Liver (tissue), 9 donors: ENCODE data around the gene PFDN2. TPM values are rescaled to one million over a fixed set of nuclear protein-coding genes. Genes with fewer than 3 reads are reported as not detected.
A peak's percentile ranks its signal among the peaks of the same experiment; 100 is the strongest.

Source experiments
- DNase-seq: peaks from one replicate; pipeline ENCODE4 v3.0.0-alpha.2; 2017; ENCODE audit warnings: low spot score
- H3K27ac ChIP-seq, 2 donors: one replicate each; pipeline ENCODE4 v1.7.0; 2013; ENCODE audit warnings: inconsistent platforms in 2 of 2, low read length in 2 of 2, control low read depth in 1 of 2, low read depth in 1 of 2, mild to moderate bottlenecking in 1 of 2
- H3K27me3 ChIP-seq, 4 donors: one replicate each; pipeline versions ENCODE4 v1.6.1 to v1.7.0; 2013; ENCODE audit warnings: low read length in 3 of 4, inconsistent platforms in 1 of 4, mild to moderate bottlenecking in 1 of 4, moderate library complexity in 1 of 4; ENCODE audit not compliant: control insufficient read depth in 4 of 4, insufficient read depth in 4 of 4
- H3K36me3 ChIP-seq, 4 donors: one replicate each; pipeline versions ENCODE4 v1.6.1 to v1.7.0; 2013; ENCODE audit warnings: low read length in 3 of 4, mild to moderate bottlenecking in 3 of 4, low read depth in 1 of 4, moderate library complexity in 1 of 4; ENCODE audit not compliant: control insufficient read depth in 4 of 4, insufficient read depth in 3 of 4
- H3K4me1 ChIP-seq, 4 donors: one replicate each; pipeline versions ENCODE4 v1.6.1 to v1.7.0; 2013; ENCODE audit warnings: low read length in 3 of 4, mild to moderate bottlenecking in 3 of 4, moderate library complexity in 1 of 4; ENCODE audit not compliant: control insufficient read depth in 4 of 4, insufficient read depth in 4 of 4
- H3K4me3 ChIP-seq, 3 donors: one replicate each; pipeline versions ENCODE4 v1.6.1 to v1.7.0; 2013; ENCODE audit warnings: low read length in 3 of 3, control low read depth in 1 of 3, low read depth in 1 of 3, mild to moderate bottlenecking in 1 of 3
- H3K9ac ChIP-seq, 2 donors: one replicate each; pipeline ENCODE4 v1.7.0; 2013; ENCODE audit warnings: low read length in 2 of 2, mild to moderate bottlenecking in 2 of 2, moderate library complexity in 2 of 2, control low read depth in 1 of 2, low read depth in 1 of 2
- H3K9me3 ChIP-seq, 4 donors: one replicate each; pipeline versions ENCODE4 v1.6.1 to v1.7.0; 2013; ENCODE audit warnings: low read length in 3 of 4; ENCODE audit not compliant: control insufficient read depth in 4 of 4
- EGR1 ChIP-seq, 2 donors: IDR thresholded peaks; 2 replicates each; pipeline ENCODE4 v1.6.1; 2016 to 2018; ENCODE audit warnings: antibody characterized with exemption in 2 of 2, low read depth in 2 of 2
- FOXA1 ChIP-seq: IDR thresholded peaks from 2 replicates; pipeline ENCODE4 v1.6.1; 2016; ENCODE audit warnings: antibody characterized with exemption
- FOXA2 ChIP-seq: IDR thresholded peaks from 2 replicates; pipeline ENCODE4 v1.6.1; 2016; ENCODE audit warnings: antibody characterized with exemption
- GABPA ChIP-seq, 2 donors: IDR thresholded peaks in 1 of 2; conservative IDR thresholded peaks in 1 of 2; 2 replicates each; pipeline ENCODE4 v1.6.1; 2016; ENCODE audit warnings: antibody characterized with exemption in 2 of 2, mild to moderate bottlenecking in 1 of 2, moderate library complexity in 1 of 2
- HNF4A ChIP-seq, 2 donors: conservative IDR thresholded peaks; 2 replicates each; pipeline ENCODE4 v1.6.1; 2016; ENCODE audit warnings: antibody characterized with exemption in 2 of 2, mild to moderate bottlenecking in 2 of 2
- HNF4G ChIP-seq: IDR thresholded peaks from 2 replicates; pipeline ENCODE4 v1.6.1; 2016; ENCODE audit warnings: antibody characterized with exemption
- JUND ChIP-seq, 2 donors: IDR thresholded peaks; 2 replicates each; pipeline ENCODE4 v1.6.1; 2016; ENCODE audit warnings: antibody characterized with exemption in 2 of 2
- NR2F2 ChIP-seq: IDR thresholded peaks from 2 replicates; pipeline ENCODE4 v1.6.1; 2016; ENCODE audit warnings: antibody characterized with exemption
- REST ChIP-seq: IDR thresholded peaks from 2 replicates; pipeline ENCODE4 v1.6.1; 2016; ENCODE audit warnings: antibody characterized with exemption, mild to moderate bottlenecking
- RXRA ChIP-seq, 2 donors: IDR thresholded peaks; 2 replicates each; pipeline ENCODE4 v1.6.1; 2017 to 2018; ENCODE audit warnings: antibody characterized with exemption in 2 of 2, mild to moderate bottlenecking in 1 of 2
- SP1 ChIP-seq: IDR thresholded peaks from 2 replicates; pipeline ENCODE4 v1.6.1; 2018; ENCODE audit warnings: antibody characterized with exemption, mild to moderate bottlenecking
- TAF1 ChIP-seq: conservative IDR thresholded peaks from 2 replicates; pipeline ENCODE4 v1.6.1; 2016; ENCODE audit warnings: antibody characterized with exemption, mild to moderate bottlenecking
- YY1 ChIP-seq: IDR thresholded peaks from 2 replicates; pipeline ENCODE4 v1.6.1; 2016; ENCODE audit warnings: antibody characterized with exemption, mild to moderate bottlenecking
- WGBS: extraction: QIAGEN DNeasy Blood & Tissue Kit; methylation state at CpG from one replicate; pipeline ENCODE4 v1.1.7; 2013; 5-methylcytosine and 5-hydroxymethylcytosine counted together
- polyA plus RNA-seq, 2 donors: library from polyadenylated mRNA; stranded (reverse) in 1 of 2; unstranded in 1 of 2; fragments of 200-250 nt in 1 of 2; fragments of >200 nt in 1 of 2; fragmentation: Nextera tagmentation in 1 of 2; extraction: Ambion mirVana in 1 of 2; gene quantifications; one replicate each; pipeline versions ENCODE4 v1.2.1 to v1.2.3, GENCODE V29; 2013 to 2015
- total RNA-seq, 2 donors: library from RNA; depleted of rRNA; stranded (reverse); fragments of >200 nt; gene quantifications; one replicate each; pipeline ENCODE4 v1.2.3, GENCODE V29; 2014
- TF ChIP-seq, protein P1 (sequence below): fragments of 150-350 bp; IDR thresholded peaks from 2 replicates; pipeline ENCODE4 v1.5.1; 2017; ENCODE audit warnings: improper control_type of control experiment, low read depth, low read length; ENCODE audit not compliant: missing input control
- TF ChIP-seq, protein P2 (sequence below): IDR thresholded peaks from 2 replicates; pipeline ENCODE4 v1.6.1; 2016; ENCODE audit warnings: antibody characterized with exemption
- donor health status: healthy.
- donor health status: healthy.
- donor health status: healthy.
- donor health status: healthy.
- donor health status: healthy.

PFDN2 gene
- total and polyA plus RNA-seq, 4 donors, result 12.4 to 61.9 (median 34.0) TPM

GRCh38 chr1:161099090-161099802 lies 18.6 kb downstream of the PFDN2 start:
- WGBS, result 72% methylated on average over 9 of the region's 9 CpGs
- H3K4me3 ChIP-seq, result peak overlapping the region in 1 of 3 donors; percentile 94
- TF ChIP-seq GABPA (IDR thresholded peaks at IDR 0.05 in 1 of 2, conservative IDR thresholded peaks at IDR 0.05 in 1 of 2) (no peak), EGR1 (IDR thresholded peaks at IDR 0.05; ENCODE audit: low read depth in 2 of 2) (no peak), HNF4A (conservative IDR thresholded peaks at IDR 0.05) (no peak), JUND (IDR thresholded peaks at IDR 0.05) (no peak), TAF1 (no peak), SP1 (no peak), REST (no peak), RXRA (IDR thresholded peaks at IDR 0.05) (no peak), HNF4G (no peak), NR2F2 (no peak), FOXA1 (no peak)
- TF ChIP-seq, protein P1, sequence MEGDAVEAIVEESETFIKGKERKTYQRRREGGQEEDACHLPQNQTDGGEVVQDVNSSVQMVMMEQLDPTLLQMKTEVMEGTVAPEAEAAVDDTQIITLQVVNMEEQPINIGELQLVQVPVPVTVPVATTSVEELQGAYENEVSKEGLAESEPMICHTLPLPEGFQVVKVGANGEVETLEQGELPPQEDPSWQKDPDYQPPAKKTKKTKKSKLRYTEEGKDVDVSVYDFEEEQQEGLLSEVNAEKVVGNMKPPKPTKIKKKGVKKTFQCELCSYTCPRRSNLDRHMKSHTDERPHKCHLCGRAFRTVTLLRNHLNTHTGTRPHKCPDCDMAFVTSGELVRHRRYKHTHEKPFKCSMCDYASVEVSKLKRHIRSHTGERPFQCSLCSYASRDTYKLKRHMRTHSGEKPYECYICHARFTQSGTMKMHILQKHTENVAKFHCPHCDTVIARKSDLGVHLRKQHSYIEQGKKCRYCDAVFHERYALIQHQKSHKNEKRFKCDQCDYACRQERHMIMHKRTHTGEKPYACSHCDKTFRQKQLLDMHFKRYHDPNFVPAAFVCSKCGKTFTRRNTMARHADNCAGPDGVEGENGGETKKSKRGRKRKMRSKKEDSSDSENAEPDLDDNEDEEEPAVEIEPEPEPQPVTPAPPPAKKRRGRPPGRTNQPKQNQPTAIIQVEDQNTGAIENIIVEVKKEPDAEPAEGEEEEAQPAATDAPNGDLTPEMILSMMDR, result no peak
- H3K36me3 ChIP-seq, result peaks cover 4 to 23% (median 16%) of the 10 kb centered on the region in 4 donors
- DNase-seq, result no peak
- H3K9me3 ChIP-seq, result no peaks in the 10 kb centered on the region
- peaks cover 2 to 24% (median 11%) of the 10 kb centered on the region in 4 donors for H3K4me1 ChIP-seq
- H3K9ac ChIP-seq, result no peak overlapping the region
- no peaks in the 10 kb centered on the region for H3K27me3 ChIP-seq
- no peak overlapping the region for H3K27ac ChIP-seq

- Histone ChIP-seq H3K27me3 (no peaks in the 10 kb centered on the region), H3K4me1 (peaks cover 2 to 24% (median 11%) of the 10 kb centered on the region in 4 donors), H3K9ac (peak within 1 kb of the TSS; percentile 60 to 85), H3K9me3 (no peaks in the 10 kb centered on the region), H3K36me3 (peaks cover 4 to 23% (median 14%) of the 10 kb centered on the region in 4 donors), H3K27ac (peak within 1 kb of the TSS; percentile 48 to 53), H3K4me3 (peak within 1 kb of the TSS; percentile 64 to 94 (median 72))
- 5% methylated on average over 71 of the region's 71 CpGs for WGBS
- DNase-seq, result peak; percentile 71
- TF ChIP-seq, protein P2, sequence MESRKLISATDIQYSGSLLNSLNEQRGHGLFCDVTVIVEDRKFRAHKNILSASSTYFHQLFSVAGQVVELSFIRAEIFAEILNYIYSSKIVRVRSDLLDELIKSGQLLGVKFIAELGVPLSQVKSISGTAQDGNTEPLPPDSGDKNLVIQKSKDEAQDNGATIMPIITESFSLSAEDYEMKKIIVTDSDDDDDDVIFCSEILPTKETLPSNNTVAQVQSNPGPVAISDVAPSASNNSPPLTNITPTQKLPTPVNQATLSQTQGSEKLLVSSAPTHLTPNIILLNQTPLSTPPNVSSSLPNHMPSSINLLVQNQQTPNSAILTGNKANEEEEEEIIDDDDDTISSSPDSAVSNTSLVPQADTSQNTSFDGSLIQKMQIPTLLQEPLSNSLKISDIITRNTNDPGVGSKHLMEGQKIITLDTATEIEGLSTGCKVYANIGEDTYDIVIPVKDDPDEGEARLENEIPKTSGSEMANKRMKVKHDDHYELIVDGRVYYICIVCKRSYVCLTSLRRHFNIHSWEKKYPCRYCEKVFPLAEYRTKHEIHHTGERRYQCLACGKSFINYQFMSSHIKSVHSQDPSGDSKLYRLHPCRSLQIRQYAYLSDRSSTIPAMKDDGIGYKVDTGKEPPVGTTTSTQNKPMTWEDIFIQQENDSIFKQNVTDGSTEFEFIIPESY, result no peak
- peak; percentile 55 for TF ChIP-seq YY1
- TF ChIP-seq GABPA (IDR thresholded peaks at IDR 0.05 in 1 of 2, conservative IDR thresholded peaks at IDR 0.05 in 1 of 2), result peak in 1 of 2 donors; percentile 49
- no peak for TF ChIP-seq FOXA2
- TF ChIP-seq, protein P1, result peak; percentile 20
Observed at GRCh38 chr1:161098210-161099068, 19.4 kb downstream of the PFDN2 start, which contains the start of gene KLHDC9. Gene KLHDC9, plus strand, starts transcription at chr1:161098361. Its CDS starts 175 bp downstream, at chr1:161098536.
